MCF 10A (cell line): ENCODE measurements around the gene SETBP1. TPM values are rescaled to one million over a fixed set of nuclear protein-coding genes. Genes with fewer than 3 reads are reported as not detected.

ENCODE experiments used
- BruUV-seq: library from RNA; stranded (reverse); fragments of 400-500 nt; replicated peaks from 2 replicates; lab custom pipeline; 2021; lab: Mats Ljungman, UMichigan
- CTCF ChIA-PET: fragments of 300-600 bp; sonication (Branson Sonifier 250); formaldehyde crosslinking; extraction: SDS; loops from one replicate; lab custom pipeline; 2021; ENCODE audit warnings: antibody characterized with exemption, inconsistent platforms; lab: Yijun Ruan, JAX
- POLR2A ChIA-PET: fragments of 300-600, 350-650 bp; sonication (Branson Sonifier 250); formaldehyde crosslinking; extraction: SDS; loops from one replicate; lab custom pipeline; 2020; ENCODE audit warnings: antibody characterized with exemption, inconsistent platforms; lab: Yijun Ruan, JAX
- DNase-seq: peaks from one replicate; pipeline ENCODE4 v3.0.0-alpha.2; 2018; ENCODE audit not compliant: unreplicated experiment
- H3K27ac Mint-ChIP-seq: one replicate; pipeline ENCODE4 v1.8.0; 2022; ENCODE audit warnings: mild to moderate bottlenecking, low read depth, mixed read lengths; ENCODE audit not compliant: unreplicated experiment
- H3K27me3 Mint-ChIP-seq: one replicate; pipeline ENCODE4 v1.8.0; 2022; ENCODE audit warnings: mixed read lengths; ENCODE audit not compliant: insufficient read depth, unreplicated experiment
- H3K36me3 Mint-ChIP-seq: one replicate; pipeline ENCODE4 v1.8.0; 2022; ENCODE audit warnings: mild to moderate bottlenecking, moderate library complexity, mixed read lengths; ENCODE audit not compliant: insufficient read depth, unreplicated experiment
- H3K4me1 Mint-ChIP-seq: one replicate; pipeline ENCODE4 v1.8.0; 2022; ENCODE audit warnings: mixed read lengths; ENCODE audit not compliant: insufficient read depth, unreplicated experiment
- H3K4me3 Mint-ChIP-seq: one replicate; pipeline ENCODE4 v1.8.0; 2022; ENCODE audit warnings: mild to moderate bottlenecking, moderate library complexity, mixed read lengths; ENCODE audit not compliant: unreplicated experiment
- H3K9me3 Mint-ChIP-seq: one replicate; pipeline ENCODE4 v1.8.0; 2022; ENCODE audit warnings: mixed read lengths; ENCODE audit not compliant: unreplicated experiment
- intact Hi-C: fragments of 100-400 bp; cut with micrococcal nuclease; formaldehyde crosslinking; loops from 2 replicates; pipeline ENCODE4 v1.14.1; 2022
- total RNA-seq: library from RNA; stranded (reverse); gene quantifications from 2 replicates; pipeline ENCODE4 v1.2.3, GENCODE V29; 2022
- TF ChIP-seq, protein P1 (sequence below): fragments of 200-600 bp; IDR thresholded peaks from one replicate; pipeline ENCODE4 v1.8.0; 2022; ENCODE audit warnings: antibody characterized with exemption, mild to moderate bottlenecking; ENCODE audit not compliant: unreplicated experiment

SETBP1 gene
- total RNA-seq, 1 experiment from 2014 or later: 4.8 TPM

DNA sequence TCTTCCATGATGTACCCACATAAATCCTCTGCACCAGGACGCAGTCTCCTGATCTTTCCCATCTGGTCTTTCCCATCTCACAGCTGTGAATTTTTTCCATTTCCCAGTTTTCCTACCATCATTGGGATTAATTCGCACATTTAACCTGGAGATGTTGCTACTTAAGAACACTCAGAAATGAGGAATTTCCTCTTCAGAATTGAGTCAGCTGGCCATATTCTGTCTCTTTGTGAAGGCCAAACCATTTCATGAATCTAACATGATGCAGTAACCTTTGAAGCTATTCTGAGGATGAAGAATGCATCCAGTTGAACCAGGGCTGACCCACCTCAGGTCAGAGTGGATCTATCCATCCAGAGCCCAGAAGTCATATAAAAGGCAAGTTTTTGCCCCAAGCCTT, 326.8 kb downstream of the SETBP1 start:
- TF ChIP-seq, protein P1, sequence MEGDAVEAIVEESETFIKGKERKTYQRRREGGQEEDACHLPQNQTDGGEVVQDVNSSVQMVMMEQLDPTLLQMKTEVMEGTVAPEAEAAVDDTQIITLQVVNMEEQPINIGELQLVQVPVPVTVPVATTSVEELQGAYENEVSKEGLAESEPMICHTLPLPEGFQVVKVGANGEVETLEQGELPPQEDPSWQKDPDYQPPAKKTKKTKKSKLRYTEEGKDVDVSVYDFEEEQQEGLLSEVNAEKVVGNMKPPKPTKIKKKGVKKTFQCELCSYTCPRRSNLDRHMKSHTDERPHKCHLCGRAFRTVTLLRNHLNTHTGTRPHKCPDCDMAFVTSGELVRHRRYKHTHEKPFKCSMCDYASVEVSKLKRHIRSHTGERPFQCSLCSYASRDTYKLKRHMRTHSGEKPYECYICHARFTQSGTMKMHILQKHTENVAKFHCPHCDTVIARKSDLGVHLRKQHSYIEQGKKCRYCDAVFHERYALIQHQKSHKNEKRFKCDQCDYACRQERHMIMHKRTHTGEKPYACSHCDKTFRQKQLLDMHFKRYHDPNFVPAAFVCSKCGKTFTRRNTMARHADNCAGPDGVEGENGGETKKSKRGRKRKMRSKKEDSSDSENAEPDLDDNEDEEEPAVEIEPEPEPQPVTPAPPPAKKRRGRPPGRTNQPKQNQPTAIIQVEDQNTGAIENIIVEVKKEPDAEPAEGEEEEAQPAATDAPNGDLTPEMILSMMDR: no peak
- no peaks in the 10 kb centered on the region for H3K36me3 Mint-ChIP-seq
- CTCF ChIA-PET: interaction anchor here (0.6 kb wide), 1 partner anchor 206 kb away, joined by 3 read pairs; no protein-coding TSS in a partner anchor
- intact Hi-C loops: no loop called here
- peaks cover 11% of the 10 kb centered on the region for H3K4me1 Mint-ChIP-seq
- POLR2A ChIA-PET: no interaction called here
- H3K4me3 Mint-ChIP-seq: no peak overlapping the region
- no TSS peak for BruUV-seq
- no peak for DNase-seq
- no peak overlapping the region for H3K27ac Mint-ChIP-seq
- H3K27me3 Mint-ChIP-seq: no peaks in the 10 kb centered on the region
- no peaks in the 10 kb centered on the region for H3K9me3 Mint-ChIP-seq

DNA sequence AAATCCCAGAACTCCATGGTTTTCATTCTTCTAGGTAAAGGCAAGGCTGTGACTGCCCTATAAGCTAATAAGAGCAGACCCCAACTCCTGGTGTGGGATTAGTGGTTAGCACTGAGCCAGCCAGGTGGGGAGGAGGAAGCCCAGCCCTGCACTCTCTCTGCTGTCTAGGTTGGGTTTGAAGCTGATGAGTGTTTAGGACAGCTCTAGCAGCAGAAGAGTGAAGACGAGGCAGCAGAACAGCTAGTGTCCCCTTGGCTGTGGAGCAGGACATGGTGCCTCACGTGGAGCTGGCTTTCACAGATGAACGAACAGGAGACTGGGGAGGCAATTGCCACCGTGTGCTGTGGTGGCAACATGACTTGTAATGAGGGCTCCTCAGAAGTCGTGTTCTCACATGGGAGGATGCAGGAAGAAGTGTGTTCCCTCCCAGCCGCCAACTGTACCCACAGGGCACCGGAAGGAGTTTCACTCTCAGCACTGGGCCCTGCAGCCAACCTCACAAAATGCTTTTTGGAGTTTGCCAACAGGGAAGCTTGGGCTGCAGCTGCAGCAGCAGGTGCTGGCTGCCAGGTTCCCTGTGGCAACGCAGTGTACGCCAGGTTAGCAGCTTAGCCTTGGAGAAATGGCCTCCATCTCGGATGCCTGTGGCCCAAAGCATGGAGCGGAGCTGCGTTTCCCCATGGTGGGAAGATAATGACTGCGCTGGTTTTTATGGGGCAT, 328.2 kb downstream of the SETBP1 start:
- intact Hi-C loops: no loop called here
- Mint-ChIP-seq H3K36me3 (no peaks in the 10 kb centered on the region), H3K4me1 (peaks cover 13% of the 10 kb centered on the region), H3K27ac (no peak overlapping the region), H3K9me3 (no peaks in the 10 kb centered on the region), H3K4me3 (no peak overlapping the region), H3K27me3 (no peaks in the 10 kb centered on the region)
- no peak for DNase-seq
- ChIA-PET CTCF (interaction anchor here (1.4 kb wide), 1 partner anchor 9 kb away, joined by 5 read pairs; no protein-coding TSS in a partner anchor), POLR2A (no interaction called here)
- TF ChIP-seq, protein P1: no peak
- BruUV-seq: no TSS peak

- intact Hi-C loops: no loop called here
- H3K36me3 Mint-ChIP-seq: no peaks in the 10 kb centered on the region
- TF ChIP-seq, protein P1: no peak
- no peak overlapping the region for H3K4me3 Mint-ChIP-seq
- ChIA-PET CTCF (interaction anchor here (0.7 to 1.4 kb wide), 2 partner anchors 10 to 203 kb away, joined by 3 to 5 read pairs; no protein-coding TSS in a partner anchor), POLR2A (no interaction called here)
- H3K4me1 Mint-ChIP-seq: peaks cover 18% of the 10 kb centered on the region
- no peak for DNase-seq
- no peaks in the 10 kb centered on the region for H3K27me3 Mint-ChIP-seq
- H3K9me3 Mint-ChIP-seq: no peaks in the 10 kb centered on the region
- no TSS peak for BruUV-seq
- H3K27ac Mint-ChIP-seq: no peak overlapping the region
Observed at GRCh38 chr18:45009756-45010155, 329.1 kb downstream of the SETBP1 start.

DNA sequence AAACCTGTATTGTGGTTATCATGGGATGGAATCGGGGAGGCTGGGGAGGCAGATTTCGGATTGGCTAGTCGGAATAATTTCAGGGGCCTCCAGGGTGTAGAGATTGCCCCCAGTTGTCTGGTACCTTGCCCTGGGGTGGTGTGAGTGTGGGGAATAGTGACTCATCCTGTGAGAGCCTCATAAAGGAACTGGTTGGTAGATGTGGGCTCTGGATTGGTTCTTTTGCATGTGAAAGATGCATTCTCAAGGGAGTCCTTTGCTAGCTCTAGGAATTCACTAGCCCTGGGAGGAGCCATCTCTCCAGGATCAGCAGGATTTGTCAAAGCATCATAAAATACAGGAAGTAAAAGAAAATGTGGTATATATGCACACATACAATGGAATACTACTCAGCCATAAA, 331.6 kb downstream of the SETBP1 start:
- H3K36me3 Mint-ChIP-seq: no peaks in the 10 kb centered on the region
- no TSS peak for BruUV-seq

More for the DNA sequence above, 331.6 kb downstream of the SETBP1 start:
- H3K4me3 Mint-ChIP-seq: no peak overlapping the region
- DNase-seq: no peak
- H3K4me1 Mint-ChIP-seq: peaks cover 29% of the 10 kb centered on the region
- H3K27me3 Mint-ChIP-seq: no peaks in the 10 kb centered on the region
- intact Hi-C loops: no loop called here
- H3K9me3 Mint-ChIP-seq: no peaks in the 10 kb centered on the region
- ChIA-PET POLR2A (interaction anchor here (1.1 kb wide), 1 partner anchor 19 kb away, joined by 4 read pairs; no protein-coding TSS in a partner anchor), CTCF (interaction anchor here (0.6 to 1.6 kb wide), 2 partner anchors 200 to 268 kb away, joined by 3 to 4 read pairs; no protein-coding TSS in a partner anchor)
- TF ChIP-seq, protein P1: no peak
- no peak overlapping the region for H3K27ac Mint-ChIP-seq
